K562 (cell line): ENCODE results near the gene ITPR1. TPM values are rescaled to one million over a fixed set of nuclear protein-coding genes. Genes with fewer than 3 reads are reported as not detected.
A peak's percentile ranks its signal among the peaks of the same experiment; 100 is the strongest.

ENCODE experiments used
- BCOR ChIP-seq: fragments of 450-650 bp; IDR thresholded peaks from 2 replicates; pipeline ENCODE4 v1.6.1; 2016
- BRD9 ChIP-seq: fragments of 450-650 bp; IDR thresholded peaks from 2 replicates; pipeline ENCODE4 v1.6.1; 2018; ENCODE audit warnings: low read depth; ENCODE audit not compliant: partially characterized antibody
- CTCF ChIP-seq, 3 experiments: IDR thresholded peaks in 2 of 3; conservative IDR thresholded peaks in 1 of 3; 2 replicates each; pipeline ENCODE4 v1.5.1; 2011 to 2012; ENCODE audit warnings: low read length in 3 of 3, mild to moderate bottlenecking in 3 of 3, control low read depth in 2 of 3, improper control_type of control experiment in 1 of 3, inconsistent platforms in 1 of 3, low read depth in 1 of 3, mixed read lengths in 1 of 3, moderate library complexity in 1 of 3; ENCODE audit not compliant: insufficient read depth in 2 of 3
- FOXA3 ChIP-seq, 2 experiments: fragments of 450-650 bp in 1 of 2; sonication (generic) in 1 of 2; formaldehyde crosslinking; IDR thresholded peaks in 1 of 2; conservative IDR thresholded peaks in 1 of 2; 2 replicates each; pipeline versions ENCODE4 v1.4.0 to v1.8.0; 2020 to 2022; ENCODE audit warnings: mild to moderate bottlenecking in 2 of 2, missing genetic modification reagents in 1 of 2
- HMG20B ChIP-seq: fragments of 250-450 bp; sonication (Bioruptor Pico); IDR thresholded peaks from 2 replicates; pipeline ENCODE4 v1.5.0; 2021; ENCODE audit warnings: mild to moderate bottlenecking
- IRF2 ChIP-seq: sonication (generic); formaldehyde crosslinking; IDR thresholded peaks from 2 replicates; pipeline ENCODE4 v1.8.1; 2022; ENCODE audit warnings: mild to moderate bottlenecking, missing genetic modification reagents
- NBN ChIP-seq: fragments of 450-650 bp; IDR thresholded peaks from 2 replicates; pipeline ENCODE4 v1.6.1; 2016; ENCODE audit warnings: low read depth, mild to moderate bottlenecking
- NEUROD1 ChIP-seq: fragments of 150-350 bp; IDR thresholded peaks from 2 replicates; pipeline ENCODE4 v1.6.1; 2014; ENCODE audit warnings: borderline replicate concordance, low read length, low read depth; ENCODE audit not compliant: partially characterized antibody
- NR4A1 ChIP-seq, 2 experiments: fragments of 250-450 bp in 1 of 2; fragments of 450-650 bp in 1 of 2; sonication (Bioruptor Pico) in 1 of 2; IDR thresholded peaks; 2 replicates each; pipeline versions ENCODE4 v1.4.0 to v1.6.1; 2016 to 2020; ENCODE audit warnings: mild to moderate bottlenecking in 2 of 2, missing compliant biosample characterization in 1 of 2, missing genetic modification characterization in 1 of 2, moderate library complexity in 1 of 2
- PPARD ChIP-seq: fragments of 250-450 bp; sonication (Bioruptor Pico); IDR thresholded peaks from 2 replicates; pipeline ENCODE4 v1.8.0; 2022; ENCODE audit warnings: inconsistent platforms, mild to moderate bottlenecking, moderate library complexity
- RCOR1 ChIP-seq, 2 experiments: IDR thresholded peaks; 2 replicates each; pipeline ENCODE4 v1.6.1; 2012; ENCODE audit warnings: low read depth in 2 of 2, low read length in 2 of 2, borderline replicate concordance in 1 of 2, improper control_type of control experiment in 1 of 2
- SAFB ChIP-seq: fragments of 200-400 bp; formaldehyde crosslinking; IDR thresholded peaks from 2 replicates; pipeline ENCODE4 v1.6.1; 2017; ENCODE audit warnings: low read depth, low read length, borderline replicate concordance
- ZBTB49 ChIP-seq: sonication (generic); formaldehyde crosslinking; IDR thresholded peaks from 2 replicates; pipeline ENCODE4 v1.8.0; 2022; ENCODE audit warnings: missing genetic modification reagents, mild to moderate bottlenecking, borderline replicate concordance
- ZBTB7A ChIP-seq: IDR thresholded peaks from 2 replicates; pipeline ENCODE4 v1.6.1; 2011; ENCODE audit warnings: low read depth, mild to moderate bottlenecking, low read length, moderate library complexity, borderline replicate concordance; ENCODE audit not compliant: control insufficient read depth
- ZNF175 ChIP-seq: fragments of 200-800 bp; sonication (Bioruptor generic); IDR thresholded peaks from 2 replicates; pipeline ENCODE4 v1.6.1; 2016; ENCODE audit warnings: low read depth, mild to moderate bottlenecking, missing genetic modification characterization, missing compliant biosample characterization
- ZNF224 ChIP-seq: sonication (generic); formaldehyde crosslinking; IDR thresholded peaks from 2 replicates; pipeline ENCODE4 v1.8.0; 2022; ENCODE audit warnings: mild to moderate bottlenecking, missing genetic modification reagents
- ZNF282 ChIP-seq: sonication (generic); formaldehyde crosslinking; IDR thresholded peaks from 2 replicates; pipeline ENCODE4 v1.8.1; 2023; ENCODE audit warnings: missing genetic modification reagents
- ZNF347 ChIP-seq: fragments of 450-650 bp; formaldehyde crosslinking; IDR thresholded peaks from 2 replicates; pipeline ENCODE4 v1.4.0; 2020; ENCODE audit warnings: low read depth, mild to moderate bottlenecking, moderate library complexity
- ZNF354B ChIP-seq: fragments of 250-450 bp; sonication (Bioruptor Pico); IDR thresholded peaks from 2 replicates; pipeline ENCODE4 v1.4.0; 2020
- polyA plus RNA-seq, 8 experiments: library from polyadenylated mRNA; depleted of rRNA in 4 of 8; stranded (reverse) in 5 of 8; unstranded in 3 of 8; fragments of >200 nt; fragmentation: Nextera tagmentation in 2 of 8; fragmentation: Illumina TruSeq in 1 of 8; extraction: Ambion mirVana in 2 of 8; extraction: Trizol in 1 of 8; gene quantifications; 2 replicates each; pipeline versions ENCODE4 v1.2.1 to v1.2.3, GENCODE V29; 2011 to 2014; ENCODE audit warnings: inconsistent platforms in 1 of 8, missing spikeins in 1 of 8
- total RNA-seq, 7 experiments: library from RNA; depleted of rRNA in 6 of 7; stranded (reverse); fragments of >200 nt in 6 of 7; fragmentation: Illumina TruSeq in 2 of 7; extraction: Trizol in 2 of 7; gene quantifications; 2 replicates each; pipeline versions ENCODE4 v1.2.1 to v1.2.3, GENCODE V29; 2011 to 2021; ENCODE audit warnings: low replicate concordance in 1 of 7

Gene ITPR1
- total and polyA plus RNA-seq, 9 of the 15 experiments (the other 6 are each of a cell fraction or from before 2014, with no cell fraction given) = 22.4 to 40.0 (median 27.4) TPM

GRCh38 chr3:4492208-4493013 is 737 bp upstream of the ITPR1 start (continued):
- 0 out of 2 replicates have a peak, but pooled peaks have one; percentile 15 for TF ChIP-seq NBN
- TF ChIP-seq ZNF282 = no peak
- no peak for TF ChIP-seq NR4A1 (CRISPR knock-in tag; IDR thresholded peaks at IDR 0.05)
- no peak for TF ChIP-seq NR4A1 (tag; IDR thresholded peaks at IDR 0.05)
- TF ChIP-seq ZBTB49 (CRISPR knock-in tag) = peak; percentile 58; the same call in 1 of the 2 replicates
- TF ChIP-seq RCOR1 (IDR thresholded peaks at IDR 0.05; ENCODE audit: borderline replicate concordance in 1 of 2, low read depth in 2 of 2, low read length in 2 of 2) = peak in 1 of 2 experiments; percentile 3; a peak in 1 of 4 replicates
- TF ChIP-seq NEUROD1 = peak; percentile 10
- TF ChIP-seq ZNF347 = no peak
- no peak for TF ChIP-seq IRF2 (CRISPR knock-in tag)
- TF ChIP-seq PPARD (CRISPR knock-in tag) = no peak
- 0 out of 6 replicates have a peak, but pooled peaks of 1 of the 3 experiments have one; percentile 0 for TF ChIP-seq CTCF (IDR thresholded peaks at IDR 0.05 in 2 of 3, conservative IDR thresholded peaks at IDR 0.05 in 1 of 3; ENCODE audit: insufficient read depth in 2 of 3, low read depth in 1 of 3, low read length in 3 of 3)
- TF ChIP-seq ZNF354B = no peak
- TF ChIP-seq SAFB = no peak
- peak; percentile 60; the same call in 1 of the 2 replicates for TF ChIP-seq ZNF224 (CRISPR knock-in tag)
- peak; percentile 38 for TF ChIP-seq BRD9
- peak; percentile 12; the same call in 1 of the 2 replicates for TF ChIP-seq BCOR
- no peak for TF ChIP-seq HMG20B (CRISPR knock-in tag)
- TF ChIP-seq ZNF175 (CRISPR knock-in tag) = 0 out of 2 replicates have a peak, but pooled peaks have one; percentile 29
- 0 out of 2 replicates have a peak, but pooled peaks have one; percentile 34 for TF ChIP-seq ZBTB7A
- TF ChIP-seq FOXA3 (CRISPR knock-in tag; conservative IDR thresholded peaks at IDR 0.05 in 1 of 2, IDR thresholded peaks at IDR 0.05 in 1 of 2) = peak; percentile 54 to 86
